Effector memory CD4-positive, alpha-beta T cell (primary cell): ENCODE data around the gene CHD2.

Source experiments
- DNase-seq, 3 donors: peaks; one replicate each; pipeline ENCODE4 v3.0.0-alpha.2; 2020
- H3K27ac ChIP-seq: 2 replicates; pipeline ENCODE4 v1.7.0; 2013; ENCODE audit warnings: mild to moderate bottlenecking, low read length, moderate library complexity; ENCODE audit not compliant: insufficient read depth, poor library complexity, severe bottlenecking
- H3K27me3 ChIP-seq: replicated peaks from 2 replicates; pipeline ENCODE4 v1.7.0; 2013; ENCODE audit warnings: mild to moderate bottlenecking, low read length; ENCODE audit not compliant: insufficient read depth, control insufficient read depth, poor library complexity, severe bottlenecking
- H3K36me3 ChIP-seq: 2 replicates; pipeline ENCODE4 v1.7.0; 2013; ENCODE audit warnings: mild to moderate bottlenecking, low read length, moderate library complexity; ENCODE audit not compliant: control insufficient read depth, insufficient read depth
- H3K4me1 ChIP-seq: 2 replicates; pipeline ENCODE4 v1.7.0; 2013; ENCODE audit warnings: low read length, mild to moderate bottlenecking; ENCODE audit not compliant: control insufficient read depth, insufficient read depth, poor library complexity, severe bottlenecking
- H3K4me3 ChIP-seq: 2 replicates; pipeline ENCODE4 v1.7.0; 2013; ENCODE audit warnings: low read length, low read depth, mild to moderate bottlenecking; ENCODE audit not compliant: insufficient read depth, poor library complexity, severe bottlenecking
- H3K9me3 ChIP-seq: 2 replicates; pipeline ENCODE4 v1.7.0; 2013; ENCODE audit warnings: mild to moderate bottlenecking, low read length, moderate library complexity; ENCODE audit not compliant: control insufficient read depth

CHD2 gene

GRCh38 chr15:93049914-93050578, 149.9 kb downstream of the CHD2 start:
- Histone ChIP-seq H3K36me3 (no peaks in the 10 kb centered on the region), H3K4me3 (no peak overlapping the region), H3K27me3 (no peaks in the 10 kb centered on the region), H3K27ac (no peak overlapping the region), H3K9me3 (no peaks in the 10 kb centered on the region), H3K4me1 (peaks cover 12% of the 10 kb centered on the region)
- no peak for DNase-seq

- no peaks in the 10 kb centered on the region for H3K36me3 ChIP-seq
- H3K27me3 ChIP-seq, result no peaks in the 10 kb centered on the region
- no peak for DNase-seq
- H3K9me3 ChIP-seq, result no peaks in the 10 kb centered on the region
- peaks cover 12% of the 10 kb centered on the region for H3K4me1 ChIP-seq
- no peak overlapping the region for H3K4me3 ChIP-seq
- no peak overlapping the region for H3K27ac ChIP-seq
These were observed 150.5 kb downstream of the CHD2 start for GRCh38 chr15:93050648-93051047.

- no peak overlapping the region for H3K4me3 ChIP-seq
- H3K4me1 ChIP-seq, result peaks cover 12% of the 10 kb centered on the region
- no peak for DNase-seq
- no peak overlapping the region for H3K27ac ChIP-seq
- H3K27me3 ChIP-seq, result no peaks in the 10 kb centered on the region
- no peaks in the 10 kb centered on the region for H3K9me3 ChIP-seq
- H3K36me3 ChIP-seq, result no peaks in the 10 kb centered on the region
These were observed 151.3 kb downstream of the CHD2 start for GRCh38 chr15:93051236-93052089.

GRCh38 chr15:93052090-93052879, 152.2 kb downstream of the CHD2 start:
- Histone ChIP-seq H3K27ac (no peak overlapping the region), H3K9me3 (no peaks in the 10 kb centered on the region), H3K27me3 (no peaks in the 10 kb centered on the region), H3K4me3 (no peak overlapping the region), H3K36me3 (no peaks in the 10 kb centered on the region), H3K4me1 (peaks cover 9% of the 10 kb centered on the region)
- DNase-seq, result no peak

GRCh38 chr15:93055211-93055610, 155.1 kb downstream of the CHD2 start:
- H3K27me3 ChIP-seq, result no peaks in the 10 kb centered on the region
- no peaks in the 10 kb centered on the region for H3K36me3 ChIP-seq
- no peak for DNase-seq
- no peak overlapping the region for H3K4me3 ChIP-seq
- H3K4me1 ChIP-seq, result no peaks in the 10 kb centered on the region
- no peaks in the 10 kb centered on the region for H3K9me3 ChIP-seq
- H3K27ac ChIP-seq, result no peak overlapping the region

- no peak for DNase-seq
- no peaks in the 10 kb centered on the region for H3K36me3 ChIP-seq
- H3K4me1 ChIP-seq, result no peaks in the 10 kb centered on the region
- no peaks in the 10 kb centered on the region for H3K9me3 ChIP-seq
- no peak overlapping the region for H3K4me3 ChIP-seq
- H3K27ac ChIP-seq, result no peak overlapping the region
- H3K27me3 ChIP-seq, result no peaks in the 10 kb centered on the region
These were observed 156.7 kb downstream of the CHD2 start for GRCh38 chr15:93056836-93057235.

- Histone ChIP-seq H3K36me3 (no peaks in the 10 kb centered on the region), H3K9me3 (no peaks in the 10 kb centered on the region), H3K27ac (no peak overlapping the region), H3K4me3 (no peak overlapping the region), H3K27me3 (no peaks in the 10 kb centered on the region), H3K4me1 (no peaks in the 10 kb centered on the region)
- DNase-seq, result no peak
These were observed 157.5 kb downstream of the CHD2 start for GRCh38 chr15:93057618-93058017.

GRCh38 chr15:93058128-93058527, 158.0 kb downstream of the CHD2 start:
- Histone ChIP-seq H3K4me1 (no peaks in the 10 kb centered on the region), H3K27me3 (no peaks in the 10 kb centered on the region), H3K9me3 (no peaks in the 10 kb centered on the region), H3K4me3 (no peak overlapping the region), H3K36me3 (no peaks in the 10 kb centered on the region), H3K27ac (no peak overlapping the region)
- no peak for DNase-seq

- H3K9me3 ChIP-seq, result no peaks in the 10 kb centered on the region
- H3K36me3 ChIP-seq, result no peaks in the 10 kb centered on the region
- no peaks in the 10 kb centered on the region for H3K4me1 ChIP-seq
- no peak overlapping the region for H3K27ac ChIP-seq
- DNase-seq, result no peak
- no peaks in the 10 kb centered on the region for H3K27me3 ChIP-seq
- no peak overlapping the region for H3K4me3 ChIP-seq
These were observed 158.8 kb downstream of the CHD2 start for GRCh38 chr15:93058904-93059427.
